Posterior cingulate gyrus (tissue), 11 donors: Measurements from ENCODE around the gene PRSS33.

ENCODE experiments used
- DNase-seq, 10 donors: peaks; one replicate each; pipeline versions ENCODE4 v3.0.0 to v3.0.0-alpha.2; 2020 to 2021; ENCODE audit warnings: mixed read lengths in 3 of 10
- intact Hi-C: fragments of 100-400 bp; cut with DNase I; formaldehyde crosslinking; loops from one replicate; pipeline ENCODE4 v1.15.1; 2023

Gene PRSS33

GRCh38 chr16:2749476-2749875 lies 37.9 kb downstream of the PRSS33 start:
- intact Hi-C loops = no loop called here
- DNase-seq = peak in 3 of 10 donors; percentile 8 to 56 (median 27)

GRCh38 chr16:2748757-2749455 lies 38.5 kb downstream of the PRSS33 start:
- DNase-seq = peak in 3 of 10 donors; percentile 30 to 61 (median 44)
- intact Hi-C loops = no loop called here

- intact Hi-C loops = no loop called here
- peak in 2 of 10 donors; percentile 36 to 60 for DNase-seq
Measured at GRCh38 chr16:2745961-2746360, 41.4 kb downstream of the PRSS33 start.

GRCh38 chr16:2745116-2745890 lies 42.1 kb downstream of the PRSS33 start:
- peak in 3 of 10 donors; percentile 52 to 66 (median 62) for DNase-seq
- intact Hi-C loops = no loop called here

GRCh38 chr16:2744711-2745110 lies 42.6 kb downstream of the PRSS33 start:
- intact Hi-C loops = no loop called here

GRCh38 chr16:2743007-2743810 lies 44.2 kb downstream of the PRSS33 start:
- peak in 5 of 10 donors; percentile 27 to 89 (median 54) for DNase-seq
- intact Hi-C loops = no loop called here

More at GRCh38 chr16:2744711-2745110, 42.6 kb downstream of the PRSS33 start:
- peak in 3 of 10 donors; percentile 24 to 51 (median 46) for DNase-seq

- peak in 2 of 10 donors; percentile 59 to 79 for DNase-seq
- intact Hi-C loops = no loop called here
Measured at GRCh38 chr16:2742323-2743006, 44.9 kb downstream of the PRSS33 start.

GRCh38 chr16:2741168-2741567 lies 46.2 kb downstream of the PRSS33 start:
- intact Hi-C loops = no loop called here
- peak in 2 of 10 donors; percentile 60 to 74 for DNase-seq

GRCh38 chr16:2740476-2740875 lies 46.9 kb downstream of the PRSS33 start:
- DNase-seq = peak in 2 of 10 donors; percentile 65 to 72
- intact Hi-C loops = no loop called here

GRCh38 chr16:2739625-2740430 lies 47.5 kb downstream of the PRSS33 start:
- intact Hi-C loops = no loop called here
- DNase-seq = peak in 2 of 10 donors; percentile 24 to 49

- peak in 2 of 10 donors; percentile 25 to 39 for DNase-seq
- intact Hi-C loops = no loop called here
Measured at GRCh38 chr16:2738615-2739014, 48.7 kb downstream of the PRSS33 start.

GRCh38 chr16:2737895-2738418 lies 49.4 kb downstream of the PRSS33 start:
- DNase-seq = peak in 3 of 10 donors; percentile 14 to 67 (median 56)
- intact Hi-C loops = no loop called here

- peak in 3 of 10 donors; percentile 1 to 46 (median 44) for DNase-seq
- intact Hi-C loops = no loop called here
Measured at GRCh38 chr16:2737238-2737605, 50.1 kb downstream of the PRSS33 start.

- intact Hi-C loops = no loop called here
- DNase-seq = peak in 3 of 10 donors; percentile 5 to 62 (median 14)
Measured at GRCh38 chr16:2736476-2737237, 50.7 kb downstream of the PRSS33 start.

GRCh38 chr16:2734844-2735515 lies 52.4 kb downstream of the PRSS33 start:
- DNase-seq = peak in 2 of 10 donors; percentile 4 to 33
- intact Hi-C loops = no loop called here
